Dedifferentiated amniotic fluid mesenchymal stem cell (primary cell): ENCODE results near the gene SGPP1.
"Not testable (repeated sequence)": the region's sequence is repeated elsewhere in the genome, so short reads cannot be mapped to it uniquely, and the experiment has no call there.

Source experiments
- DNase-seq: peaks from one replicate; pipeline ENCODE4 v3.0.0-alpha.2; 2016; ENCODE audit errors: extremely low spot score

Gene SGPP1

DNA sequence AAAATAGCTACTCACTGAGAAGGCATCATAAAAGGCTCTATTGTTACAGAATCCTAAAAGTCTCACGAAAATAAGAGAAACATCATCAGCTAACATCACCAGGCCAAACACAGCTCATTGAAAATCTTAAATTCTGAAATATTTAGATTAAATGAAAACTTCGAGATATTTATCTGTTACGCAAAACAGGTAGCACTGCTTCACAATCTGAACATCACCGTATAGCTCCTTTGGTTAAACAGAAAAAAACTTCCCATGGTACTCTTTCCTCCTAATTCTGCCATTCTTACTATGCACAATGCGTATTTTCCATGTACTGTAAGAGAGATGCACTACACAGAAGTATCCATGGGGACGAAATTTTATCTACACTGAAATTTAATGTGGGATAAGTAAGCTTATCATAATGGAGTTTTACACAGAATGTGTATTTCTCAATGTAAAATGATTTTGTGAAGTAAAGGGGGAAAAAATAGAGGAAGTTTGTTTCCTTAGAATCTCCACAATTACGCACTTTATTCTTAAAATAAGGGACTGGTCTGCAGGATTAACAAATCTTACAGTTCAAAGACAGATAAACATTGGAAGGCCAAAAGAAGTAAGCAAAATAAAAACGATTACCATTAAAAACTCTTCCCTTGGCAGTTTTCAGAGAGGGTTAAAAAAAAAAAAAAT lies 1.9 kb downstream of the SGPP1 start:
- no peak for DNase-seq

DNA sequence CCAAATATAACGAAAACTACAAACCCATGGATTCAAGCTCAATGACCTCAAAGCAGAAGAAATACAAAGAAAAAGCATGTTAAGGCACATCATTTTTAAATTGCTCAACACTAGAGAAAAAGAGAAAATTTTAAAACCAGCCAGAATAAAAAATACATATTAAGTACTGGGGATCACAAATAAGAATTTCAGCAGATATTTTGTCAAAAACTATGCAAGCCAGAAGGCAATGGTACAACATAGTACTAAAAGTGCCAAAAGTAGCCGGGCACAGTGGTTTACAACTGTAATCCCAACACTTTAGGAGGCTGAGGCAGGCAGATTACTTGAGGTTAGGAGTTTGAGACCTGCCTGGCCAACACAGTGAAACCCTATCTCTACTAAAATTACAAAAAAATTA lies 10.2 kb downstream of the SGPP1 start:
- no peak for DNase-seq

DNA sequence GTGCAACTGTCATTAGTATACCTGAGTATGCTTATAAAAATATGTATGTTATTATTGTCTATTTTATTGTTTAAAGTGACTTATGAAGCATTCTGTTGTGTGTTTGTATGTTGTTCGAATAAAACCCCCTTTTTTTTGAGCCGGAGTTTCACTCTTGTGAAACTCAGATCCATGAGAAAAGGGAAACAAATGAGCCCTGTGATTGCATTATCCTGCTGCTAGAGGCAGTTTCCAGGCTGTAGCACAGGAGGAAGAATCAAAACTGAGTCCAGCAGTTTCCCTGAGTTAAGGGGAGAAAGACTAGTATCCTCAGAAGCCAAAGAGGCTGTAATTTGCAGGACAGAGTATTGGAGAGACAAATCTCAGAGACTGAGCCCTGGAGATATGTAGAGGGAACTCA lies 12.5 kb downstream of the SGPP1 start:
- DNase-seq = no peak

DNA sequence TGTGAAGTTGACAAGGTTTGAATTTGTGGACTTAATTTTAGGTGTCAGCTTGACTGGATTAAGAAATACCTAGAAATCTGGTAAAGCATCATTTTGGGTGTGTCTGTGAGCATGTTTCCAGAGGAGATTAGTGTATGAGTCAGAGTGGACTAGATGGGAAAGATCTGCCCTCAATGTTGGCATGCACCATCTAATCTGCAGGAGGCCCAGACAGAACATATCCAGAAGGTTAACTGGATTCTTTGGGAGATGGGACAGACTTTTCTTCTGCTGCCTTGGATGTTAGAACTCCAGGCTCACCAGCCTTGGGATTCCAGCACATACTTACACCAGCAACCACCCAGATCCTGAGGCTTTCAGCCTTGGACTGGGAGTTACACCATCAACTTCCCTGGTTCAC lies 14.1 kb downstream of the SGPP1 start:
- DNase-seq = peak; percentile 22

DNA sequence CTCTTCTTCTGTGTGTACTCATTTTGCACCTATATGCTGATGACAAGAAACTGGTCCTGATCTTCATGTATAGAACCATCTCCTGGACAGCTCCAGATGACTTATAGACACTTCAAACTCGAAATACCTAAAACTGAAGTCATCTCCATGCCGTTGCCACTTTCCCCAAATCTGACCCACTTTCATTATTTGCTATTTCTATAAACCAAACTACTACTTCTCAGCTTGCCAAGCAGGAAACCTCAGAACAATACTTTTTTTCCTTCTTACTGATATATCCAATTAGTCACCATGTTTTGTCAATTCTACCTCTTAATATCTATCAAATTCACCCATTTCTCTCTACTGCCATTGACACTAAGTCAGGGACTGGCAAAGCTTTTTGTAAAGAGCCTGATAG lies 14.8 kb downstream of the SGPP1 start:
- no peak for DNase-seq

DNA sequence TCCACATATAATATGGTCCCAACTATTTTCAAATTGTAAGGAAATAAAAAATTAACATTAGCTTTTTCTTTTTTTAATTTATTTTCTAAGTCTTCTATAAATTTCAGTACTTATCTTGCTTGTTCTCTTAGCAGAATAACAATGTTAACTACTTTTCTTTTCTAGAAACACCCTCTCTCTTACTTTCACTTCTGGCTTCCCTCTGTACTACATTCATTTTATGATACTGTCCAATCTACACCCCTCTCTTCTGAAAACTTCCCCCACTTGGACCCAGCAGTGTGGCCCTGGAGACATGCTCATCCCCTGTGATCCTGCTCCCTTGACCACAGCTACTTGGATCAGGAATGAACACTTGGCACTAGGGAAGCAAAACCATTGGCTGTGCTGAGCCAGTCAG lies 15.7 kb downstream of the SGPP1 start:
- DNase-seq = no peak

DNA sequence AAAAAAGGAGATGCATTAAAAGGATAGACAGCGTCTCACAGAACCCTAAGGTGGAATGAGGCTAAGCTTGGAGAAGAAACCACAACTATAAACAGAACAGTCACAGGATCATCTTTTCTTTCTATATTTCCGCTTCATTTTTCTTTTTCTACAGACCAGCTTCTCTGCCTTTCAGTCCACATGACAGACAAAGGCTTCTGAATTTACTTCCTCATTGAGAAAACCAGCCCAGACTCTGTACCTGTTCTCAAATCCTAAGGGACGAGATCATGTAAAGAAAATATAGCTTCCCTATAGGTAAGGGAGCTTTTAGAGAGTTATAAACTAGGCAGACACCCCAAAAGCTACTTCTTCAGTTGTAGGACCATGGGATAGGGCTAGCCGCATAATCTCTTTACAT lies 17.4 kb downstream of the SGPP1 start:
- DNase-seq = no peak

DNA sequence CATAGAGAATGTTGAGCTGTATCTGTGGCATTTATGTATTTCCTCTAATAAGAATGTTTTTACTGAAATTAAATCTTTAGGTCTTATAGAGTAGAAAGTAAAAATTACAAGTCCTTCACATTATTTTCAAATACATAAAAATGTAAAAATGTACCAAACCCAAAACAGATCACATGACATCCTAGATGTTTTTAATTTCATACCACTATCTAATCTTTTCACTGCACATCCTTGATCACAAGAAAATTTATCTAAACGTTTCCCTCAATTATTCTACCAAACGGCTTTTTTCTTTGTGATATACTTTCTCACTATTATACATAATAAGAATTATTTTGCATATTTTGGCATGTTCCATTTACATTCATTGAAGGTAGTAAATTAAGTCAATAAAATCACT lies 18.3 kb downstream of the SGPP1 start:
- no peak for DNase-seq

DNA sequence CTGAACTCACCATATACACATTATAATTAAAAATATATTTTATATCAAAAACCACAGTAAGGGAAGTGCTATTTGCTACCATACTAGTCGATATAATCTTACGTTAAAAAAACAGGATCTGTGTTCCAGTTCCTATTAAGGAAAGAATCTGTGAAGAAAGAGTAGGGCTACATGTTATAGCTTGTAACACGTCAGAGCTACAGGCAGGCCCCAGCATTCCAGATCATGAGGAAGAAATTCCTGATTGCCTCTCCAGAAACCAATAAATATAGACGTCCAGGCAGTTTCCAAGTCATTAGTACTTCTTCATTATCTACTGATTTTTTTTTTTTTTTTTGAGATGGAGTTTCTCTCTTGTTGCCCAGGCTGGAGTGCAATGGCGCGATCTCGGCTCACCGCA lies 20.6 kb downstream of the SGPP1 start:
- DNase-seq = no peak

DNA sequence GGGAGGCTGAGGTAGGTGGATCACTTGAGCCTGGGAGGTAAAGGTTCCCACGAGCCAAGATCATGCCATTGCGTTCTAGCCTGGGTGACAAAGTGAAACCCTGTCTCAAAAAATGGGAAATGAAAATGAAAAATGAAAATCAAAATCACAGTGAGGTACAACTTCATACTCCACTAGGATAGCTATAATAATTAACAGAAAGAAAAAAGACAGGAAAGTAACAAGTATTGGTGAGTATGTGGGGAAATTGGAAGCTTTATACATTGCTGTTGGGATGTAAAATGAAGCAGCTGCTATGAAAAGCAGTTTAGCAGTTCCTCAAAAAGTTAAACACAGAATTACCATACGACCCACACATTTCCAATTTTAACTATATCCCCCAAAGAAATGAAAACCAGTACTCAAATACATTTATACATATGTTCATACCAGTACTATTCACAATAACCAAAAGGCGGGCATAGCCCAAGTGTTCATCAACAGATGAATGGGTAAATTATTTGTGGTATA lies 22.2 kb downstream of the SGPP1 start:
- no peak for DNase-seq

DNA sequence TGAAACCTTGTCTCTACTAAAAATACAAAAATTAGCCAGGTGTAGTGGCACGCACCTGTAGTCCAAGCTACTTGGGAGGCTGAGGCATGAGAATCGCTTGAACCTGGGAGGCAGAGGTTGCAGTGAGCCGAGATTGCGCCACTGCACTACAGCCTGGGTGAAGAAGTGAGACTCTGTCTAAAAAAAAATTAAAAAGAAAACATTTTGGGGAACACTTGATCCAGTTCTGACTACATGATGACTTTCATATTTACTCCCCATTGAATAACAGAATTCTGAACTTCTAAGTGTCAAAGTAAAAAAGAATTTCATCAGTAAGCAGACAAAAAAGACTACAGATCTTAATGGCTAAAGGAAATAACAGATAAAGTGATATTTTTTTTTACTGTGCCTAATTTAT lies 25.3 kb downstream of the SGPP1 start:
- not testable (repeated sequence) for DNase-seq

DNA sequence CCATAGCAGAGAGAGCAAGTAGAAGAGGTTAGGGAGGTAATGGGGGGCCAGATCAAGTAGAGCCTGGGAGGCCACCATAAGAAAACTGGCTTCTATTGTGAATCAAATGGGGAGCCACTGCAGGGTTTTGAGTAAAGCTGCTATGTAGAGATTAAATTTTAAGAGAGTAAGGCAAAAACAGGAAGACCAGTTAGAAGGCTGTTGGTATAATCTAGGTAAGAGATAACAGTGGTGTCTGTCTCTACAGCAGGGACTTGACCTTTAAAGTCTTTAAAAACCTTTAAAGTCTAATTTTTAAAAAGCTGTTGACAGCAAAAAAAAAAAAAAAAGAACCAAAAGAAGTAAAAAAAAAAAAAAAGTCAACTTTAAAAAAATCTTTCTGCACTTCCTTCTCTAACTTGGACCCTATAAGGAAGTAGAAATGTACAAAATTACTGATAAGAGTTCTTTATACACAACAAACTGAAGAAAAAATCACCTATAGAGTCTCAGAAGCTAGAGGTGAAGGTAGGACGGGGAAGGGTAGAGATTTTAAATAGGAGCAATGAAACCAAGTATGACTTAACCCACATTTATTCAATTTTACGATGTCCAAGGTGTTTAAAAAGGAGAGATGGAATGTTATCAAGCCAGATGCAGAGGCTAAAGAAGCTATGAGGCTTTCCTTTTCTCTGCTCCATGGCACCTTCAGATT lies 26.1 kb downstream of the SGPP1 start:
- no peak for DNase-seq

DNA sequence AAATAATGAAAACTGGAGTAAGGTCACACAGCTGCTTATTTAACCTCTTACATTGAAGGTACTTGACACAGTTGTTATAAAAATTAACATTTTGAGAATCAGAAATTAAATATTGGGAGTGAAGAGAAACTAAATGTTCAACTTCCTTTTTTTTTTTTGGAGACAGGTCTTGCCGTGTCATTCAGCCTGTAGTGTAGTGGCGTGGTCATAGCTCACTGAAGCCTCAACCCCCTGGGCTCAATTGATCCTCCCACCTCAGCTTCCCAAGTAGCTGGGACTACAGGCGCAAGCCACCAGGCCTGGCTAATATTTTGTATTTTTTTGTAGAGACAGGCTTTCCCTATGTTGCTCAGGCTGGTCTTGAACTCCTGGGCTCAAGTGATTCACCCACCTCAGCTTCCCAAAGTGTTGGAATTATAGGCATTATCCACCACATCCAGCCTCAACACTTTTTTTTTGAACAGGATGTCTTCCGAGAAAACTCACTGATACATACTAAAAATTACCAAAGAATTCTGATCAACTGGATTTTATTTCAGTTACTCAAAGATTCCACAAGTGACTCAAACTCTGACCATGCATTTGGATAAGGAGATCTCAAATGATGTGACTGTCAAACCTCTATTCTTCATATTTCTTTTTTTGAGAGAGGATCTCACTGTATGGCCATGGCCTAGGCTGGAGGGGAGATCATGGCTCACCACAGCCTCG lies 35.4 kb downstream of the SGPP1 start:
- no peak for DNase-seq

DNA sequence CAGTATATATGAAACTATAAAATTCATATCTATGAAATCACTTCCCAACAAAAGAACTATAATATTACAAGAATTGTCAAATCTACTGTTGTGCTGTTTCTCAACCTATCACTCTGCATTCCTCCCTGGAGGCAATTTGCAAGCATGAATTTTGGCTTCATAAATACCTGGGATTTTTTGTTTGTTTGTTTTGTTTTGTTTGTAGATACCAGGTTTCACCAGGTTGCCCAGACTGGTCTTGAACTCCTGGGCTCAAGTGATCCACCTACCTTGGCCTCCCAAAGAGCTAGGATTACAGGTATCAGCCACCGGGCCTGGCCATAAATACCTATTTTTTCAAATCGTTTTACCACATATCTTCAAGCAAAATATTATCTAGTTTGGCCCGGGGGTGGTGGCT lies 38.7 kb downstream of the SGPP1 start:
- no peak for DNase-seq

DNA sequence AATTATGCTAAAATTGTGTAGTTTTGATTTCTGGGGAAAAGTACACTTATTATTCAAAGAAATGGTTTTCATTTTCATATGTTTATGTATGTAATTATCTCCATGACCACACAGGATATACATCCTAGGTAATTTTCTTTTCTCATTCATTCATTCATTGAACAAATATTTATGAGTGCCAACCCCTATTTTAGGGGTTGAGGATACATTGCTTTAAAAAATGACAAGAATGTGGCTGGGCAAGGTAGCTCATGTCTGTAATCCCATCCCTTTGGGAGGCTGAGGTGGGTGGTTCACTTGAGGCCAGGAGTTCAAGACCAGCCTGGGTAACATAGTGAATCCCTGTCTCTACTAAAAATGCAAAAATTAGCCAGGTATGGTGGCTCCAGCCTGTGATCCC lies 40.9 kb downstream of the SGPP1 start:
- no peak for DNase-seq

DNA sequence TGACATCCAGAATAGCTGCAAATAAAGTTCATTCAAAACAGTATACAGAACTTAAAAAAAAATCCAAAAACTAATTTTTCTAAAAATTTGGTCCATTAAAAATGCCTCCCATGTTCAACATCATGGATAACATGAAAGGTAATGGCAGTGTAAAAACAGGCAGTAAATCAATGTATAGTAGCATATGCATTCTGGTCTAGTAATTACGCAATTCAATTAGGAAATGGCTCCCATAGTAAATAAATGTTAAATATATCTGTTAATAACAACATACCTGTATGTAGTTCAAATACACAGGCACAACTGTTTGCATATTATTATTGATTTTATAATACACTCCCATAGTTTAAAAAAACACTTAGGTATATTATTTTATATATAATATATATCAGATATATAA lies 42.5 kb downstream of the SGPP1 start:
- no peak for DNase-seq

DNA sequence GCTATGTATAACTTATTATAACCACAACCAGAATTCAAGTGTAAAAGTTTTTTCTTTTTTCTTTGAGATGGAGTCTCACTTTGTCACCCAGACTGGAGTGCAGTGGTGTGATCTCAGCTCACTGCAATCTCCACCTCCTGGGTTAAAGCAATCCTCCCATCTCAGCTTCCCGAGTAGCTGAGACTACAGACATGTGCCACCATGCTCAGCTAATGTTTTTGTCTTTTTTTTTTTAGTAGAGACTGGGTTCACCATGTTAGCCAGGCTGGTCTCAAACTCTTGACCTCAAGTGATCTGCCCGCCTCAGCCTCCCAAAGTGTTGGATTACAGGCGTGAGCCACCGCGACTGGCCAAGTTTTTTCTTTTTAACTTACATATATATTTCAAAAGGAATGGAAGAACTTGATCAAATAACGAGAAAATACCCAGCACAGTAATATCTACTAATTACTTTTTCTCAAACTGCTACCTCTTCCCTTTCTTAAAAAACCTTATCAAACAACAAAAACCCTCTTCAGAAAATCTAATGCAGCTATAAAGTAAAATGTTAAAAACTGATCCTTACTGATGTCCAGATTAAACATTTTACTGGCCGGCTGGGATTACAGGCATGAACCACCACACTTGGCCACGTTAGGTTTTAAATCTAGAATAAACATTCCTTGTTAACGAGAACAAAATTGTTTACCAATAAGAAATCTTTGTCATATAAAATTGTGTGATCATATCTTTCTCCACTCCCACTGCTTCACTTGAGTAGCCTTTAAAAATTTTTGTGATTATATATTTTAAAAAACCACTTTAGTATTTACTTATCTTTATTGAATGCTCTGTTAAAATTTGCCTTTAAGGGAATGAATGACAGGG lies 44.9 kb downstream of the SGPP1 start:
- no peak for DNase-seq

DNA sequence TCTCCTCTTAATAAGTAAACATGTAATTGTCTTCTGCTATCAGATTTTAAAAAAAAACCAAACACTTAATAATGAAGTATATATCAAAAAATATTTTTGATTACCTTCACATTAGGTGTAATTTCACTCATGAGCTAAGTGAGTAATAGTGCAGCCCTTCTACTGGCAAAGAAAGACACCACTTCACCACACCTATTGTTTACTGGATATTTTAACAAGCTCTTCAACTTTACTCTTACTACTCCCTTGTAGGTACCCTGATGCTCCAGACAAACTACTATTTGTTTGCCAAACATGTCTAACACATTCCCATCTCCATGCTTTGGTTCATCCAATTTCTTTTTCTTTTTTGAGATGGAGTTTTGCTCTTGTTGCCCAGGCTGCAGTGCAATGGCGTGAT lies 49.3 kb downstream of the SGPP1 start:
- DNase-seq = no peak

DNA sequence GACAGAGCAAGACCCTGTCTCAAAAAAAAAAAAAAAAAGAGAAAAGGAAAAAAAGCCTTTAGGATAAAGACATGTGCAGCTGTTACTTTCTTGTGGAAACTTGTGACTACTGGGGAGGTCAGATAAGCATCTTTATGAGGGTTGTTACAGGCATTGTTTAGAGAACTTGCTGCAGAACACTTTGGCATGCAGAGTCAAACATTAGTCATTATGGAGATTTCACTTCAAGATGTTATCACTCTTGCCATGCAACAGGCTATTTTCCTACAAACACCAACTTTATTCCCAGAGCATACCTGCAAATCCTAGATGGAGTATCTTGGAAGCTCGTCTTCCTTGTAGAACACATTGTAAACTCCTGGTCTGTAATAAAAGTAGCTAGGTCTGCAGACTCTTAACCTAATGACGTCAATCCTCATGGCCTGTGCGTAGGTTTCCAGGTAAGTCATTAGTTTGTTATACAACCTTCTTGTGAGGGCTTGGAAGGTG lies 49.9 kb downstream of the SGPP1 start:
- no peak for DNase-seq

DNA sequence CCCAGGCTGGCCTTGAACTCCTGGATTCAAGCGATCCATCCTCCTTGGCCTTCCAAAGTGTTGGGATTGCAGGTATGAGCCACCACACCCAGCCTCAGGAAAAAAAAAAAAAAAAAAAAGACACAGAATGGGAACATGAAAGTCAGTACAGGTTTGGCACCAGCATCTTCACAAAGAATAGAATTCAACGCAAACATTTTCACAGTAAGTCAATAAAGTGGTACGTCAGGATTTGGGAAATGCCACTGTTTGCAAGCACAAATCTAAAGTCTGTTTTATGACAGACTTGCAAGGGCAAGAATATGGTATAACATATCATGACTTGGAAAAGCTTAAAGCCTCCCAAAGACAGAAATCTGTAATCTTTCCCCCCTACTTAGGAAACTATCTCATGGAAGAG lies 51.2 kb downstream of the SGPP1 start:
- no peak for DNase-seq

DNA sequence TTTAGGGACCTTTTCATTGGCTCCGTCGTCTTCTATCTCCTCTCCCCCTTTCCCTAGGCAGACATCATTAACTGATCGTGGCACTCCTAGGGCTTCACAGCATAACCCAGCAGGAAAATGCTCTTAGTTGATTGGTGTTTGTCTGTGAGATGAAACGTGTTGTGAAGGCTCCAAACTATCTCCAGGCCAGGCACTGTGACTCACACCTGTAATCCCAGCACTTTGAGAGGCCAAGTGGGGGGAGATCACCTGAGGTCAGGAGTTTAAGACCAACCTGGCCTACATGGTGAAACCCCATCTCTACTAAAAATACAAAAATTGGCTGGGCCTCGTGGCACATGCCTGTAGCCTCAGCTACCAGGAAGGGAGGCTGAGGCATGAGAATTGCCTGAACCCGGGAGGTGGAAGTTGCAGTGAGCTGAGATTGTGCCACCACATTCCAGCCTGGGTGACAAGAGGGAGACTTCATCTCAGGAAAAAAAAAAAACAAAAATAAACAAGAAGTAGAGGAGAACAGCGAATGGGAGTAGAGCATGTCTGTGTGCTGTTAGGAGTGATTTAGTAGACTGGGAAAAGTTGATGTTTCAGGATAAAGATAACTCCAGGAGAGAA lies 53.9 kb downstream of the SGPP1 start:
- DNase-seq = no peak
